GOT3 (cell line): ENCODE data around the gene OR4N2.
"Not testable (repeated sequence)": the region's sequence is repeated elsewhere in the genome, so short reads cannot be mapped to it uniquely, and the experiment has no call there.

Source experiments
- DNase-seq: peaks from one replicate; lab custom pipeline; 2025; ENCODE audit warnings: mixed read lengths; lab: John Stamatoyannopoulos, UW

The OR4N2 gene

GRCh38 chr14:19803470-19803869, at the start of gene OR4N2:
Gene OR4N2, plus strand, starts transcription at chr14:19803770. Its CDS starts 23,679 bp downstream, at chr14:19827449.
- DNase-seq, result not testable (repeated sequence)

DNA sequence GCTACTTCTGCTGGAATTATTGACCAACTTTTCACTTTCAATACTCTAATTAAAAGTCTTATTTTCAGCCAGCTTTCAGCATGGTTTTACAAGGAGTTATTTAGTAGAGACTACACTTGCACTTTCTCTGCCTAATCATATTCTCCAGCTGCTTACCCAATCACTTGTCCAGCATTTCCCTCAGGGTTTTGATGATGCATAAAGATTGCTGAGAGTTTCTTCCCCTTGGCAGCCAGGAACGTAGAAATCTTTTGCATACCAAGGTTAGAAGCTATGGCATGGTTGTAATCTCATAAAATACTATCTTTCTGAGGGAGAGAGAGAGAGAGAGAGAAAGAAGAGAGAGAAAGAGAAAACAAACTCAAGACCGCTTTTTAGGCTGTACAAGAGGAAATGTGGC, 49.4 kb upstream of the OR4N2 start:
- DNase-seq, result no peak

DNA sequence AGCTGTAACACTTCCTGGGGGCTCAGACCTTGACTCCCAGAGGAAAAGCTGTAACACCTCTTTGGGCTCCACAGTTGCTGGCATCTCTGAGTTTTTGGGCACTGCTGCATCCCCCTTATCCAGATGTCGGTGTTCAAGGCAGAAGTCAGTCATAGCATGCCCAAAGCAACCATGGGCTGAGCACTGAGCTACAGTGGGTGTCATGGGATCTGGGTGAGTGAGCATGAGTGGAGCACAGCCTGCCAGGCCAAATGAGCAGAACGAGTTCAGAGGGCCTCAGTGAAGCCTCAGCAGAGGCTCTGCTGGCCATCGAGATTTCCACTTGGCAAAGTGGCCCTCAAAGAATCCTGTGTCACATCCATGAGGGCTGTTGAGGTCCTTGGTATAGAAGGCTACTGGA, 32.1 kb upstream of the OR4N2 start:
- DNase-seq, result not testable (repeated sequence)

GRCh38 chr14:19771895-19772430, 31.6 kb upstream of the OR4N2 start:
- no peak for DNase-seq

DNA sequence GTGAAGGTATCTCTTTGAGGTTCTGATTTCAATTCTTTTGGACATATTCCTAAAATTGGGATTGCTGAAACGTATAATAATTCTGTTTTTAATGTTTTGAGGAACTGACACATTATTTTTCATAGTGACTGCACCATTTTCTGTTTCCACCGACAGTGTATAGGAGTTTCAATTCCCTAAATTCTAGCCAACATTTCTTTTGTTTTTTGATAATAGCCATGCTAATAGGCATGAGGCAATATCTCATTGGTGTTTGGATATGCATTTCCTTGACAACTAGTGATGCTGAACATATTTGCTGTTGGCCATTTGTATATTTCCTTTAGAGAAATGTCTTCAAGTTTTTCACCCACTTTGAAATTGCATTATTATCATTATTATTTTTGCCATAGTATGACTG, 31.1 kb upstream of the OR4N2 start:
- not testable (repeated sequence) for DNase-seq

- not testable (repeated sequence) for DNase-seq
Observed at GRCh38 chr14:19773204-19773603, 30.4 kb upstream of the OR4N2 start, which contains the start of gene OR4M1. Gene OR4M1, plus strand, starts transcription at chr14:19773504. Its CDS starts 6,819 bp downstream, at chr14:19780323.

DNA sequence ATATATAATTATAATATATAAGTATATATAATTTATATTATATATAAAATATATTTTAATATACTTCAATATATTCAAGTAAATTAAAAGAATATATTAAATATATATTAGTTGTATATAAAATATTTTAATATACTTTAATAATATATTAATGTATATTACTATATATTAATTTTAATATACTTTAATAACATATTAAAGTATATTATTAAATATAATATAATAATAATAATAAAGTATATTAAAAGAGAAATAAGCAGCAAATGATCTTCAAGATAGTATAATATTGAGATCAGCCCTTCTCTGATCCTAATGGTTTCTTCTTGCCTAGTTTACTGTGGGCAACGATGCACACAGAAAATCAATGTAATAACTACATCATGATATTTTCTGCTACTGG, 28.0 kb upstream of the OR4N2 start:
- no peak for DNase-seq

- not testable (repeated sequence) for DNase-seq
Observed at GRCh38 chr14:19785848-19786247, 17.7 kb upstream of the OR4N2 start.

DNA sequence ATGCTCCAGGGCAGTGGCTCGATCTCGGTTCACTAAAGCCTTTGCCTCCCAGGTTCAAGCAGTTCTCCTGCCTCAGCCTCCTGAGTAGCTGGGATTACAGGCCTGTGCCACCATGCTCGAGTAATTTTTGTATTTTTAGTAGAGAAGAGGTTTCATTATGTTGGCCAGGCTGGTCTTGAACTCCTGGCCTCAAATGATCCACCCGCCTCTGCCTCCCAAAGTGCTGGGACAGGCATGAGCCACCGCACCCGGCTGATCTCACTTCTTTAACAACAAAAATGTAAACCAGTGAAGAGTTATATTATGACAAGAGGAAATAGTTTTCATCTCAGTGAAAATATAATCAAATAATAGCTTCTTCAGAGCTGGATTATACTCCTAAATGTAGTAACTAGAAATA, 16.3 kb upstream of the OR4N2 start:
- not testable (repeated sequence) for DNase-seq

DNA sequence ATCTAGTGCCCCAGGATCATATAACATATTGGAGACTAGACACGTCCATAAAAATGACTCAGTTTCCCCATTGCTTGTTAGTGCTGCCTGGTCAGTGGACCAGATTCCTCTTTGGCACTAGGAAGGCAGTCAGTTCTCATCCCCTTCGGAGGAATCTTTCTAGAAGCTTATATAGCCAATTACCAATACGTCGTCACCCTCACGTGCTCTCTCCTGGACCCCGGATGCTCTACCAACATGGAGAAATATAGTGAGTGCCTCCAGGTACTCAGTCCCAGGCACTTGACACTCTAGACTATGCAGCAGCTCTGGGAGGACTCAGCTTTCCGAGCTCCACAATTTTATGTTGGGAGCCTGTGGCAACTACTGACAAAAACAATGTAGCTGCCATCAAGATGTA, 15.4 kb upstream of the OR4N2 start:
- DNase-seq, result not testable (repeated sequence)

DNA sequence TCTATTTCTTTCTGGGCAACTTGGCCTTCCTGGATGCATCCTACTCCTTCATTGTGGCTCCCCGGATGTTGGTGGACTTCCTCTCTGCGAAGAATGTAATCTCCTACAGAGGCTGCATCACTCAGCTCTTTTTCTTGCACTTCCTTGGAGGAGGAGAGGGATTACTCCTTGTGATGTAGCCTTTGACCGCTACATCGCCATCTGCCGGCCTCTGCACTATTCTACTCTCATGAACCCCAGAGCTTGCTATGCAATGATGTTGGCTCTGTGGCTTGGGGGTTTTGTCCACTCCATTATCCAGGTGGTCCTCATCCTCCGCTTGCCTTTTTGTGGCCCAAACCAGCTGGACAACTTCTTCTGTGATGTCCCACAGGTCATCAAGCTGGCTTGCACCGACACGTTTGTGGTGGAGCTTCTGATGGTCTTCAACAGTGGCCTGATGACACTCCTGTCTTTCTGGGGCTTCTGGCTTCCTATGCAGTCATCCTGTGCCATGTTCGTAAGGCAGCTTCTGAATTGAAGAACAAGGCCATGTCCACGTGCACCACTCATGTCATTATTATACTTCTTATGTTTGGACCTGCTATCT, 7.0 kb upstream of the OR4N2 start:
- DNase-seq, result not testable (repeated sequence)

DNA sequence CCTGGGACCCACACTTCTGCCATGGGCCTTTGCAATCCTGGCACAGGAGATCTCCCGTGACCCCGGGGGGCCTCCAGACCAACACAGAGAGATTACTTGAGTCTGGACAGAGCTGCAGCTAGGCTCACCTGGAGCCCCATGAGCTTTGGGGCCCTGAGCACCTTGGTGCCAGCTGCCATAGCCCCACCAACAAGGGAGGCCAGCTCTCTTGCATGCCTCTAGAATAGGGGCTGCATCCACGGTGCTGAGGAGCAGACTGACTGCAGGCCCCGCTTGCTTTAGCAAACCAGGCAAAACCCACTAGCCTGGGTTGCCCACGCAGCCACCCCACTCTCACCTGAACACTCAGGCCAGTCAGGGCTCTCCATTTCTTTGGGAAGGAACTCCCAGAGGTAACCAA, 3.7 kb upstream of the OR4N2 start:
- DNase-seq, result no peak

GRCh38 chr14:19800282-19801117, 3.1 kb upstream of the OR4N2 start:
- DNase-seq, result no peak

DNA sequence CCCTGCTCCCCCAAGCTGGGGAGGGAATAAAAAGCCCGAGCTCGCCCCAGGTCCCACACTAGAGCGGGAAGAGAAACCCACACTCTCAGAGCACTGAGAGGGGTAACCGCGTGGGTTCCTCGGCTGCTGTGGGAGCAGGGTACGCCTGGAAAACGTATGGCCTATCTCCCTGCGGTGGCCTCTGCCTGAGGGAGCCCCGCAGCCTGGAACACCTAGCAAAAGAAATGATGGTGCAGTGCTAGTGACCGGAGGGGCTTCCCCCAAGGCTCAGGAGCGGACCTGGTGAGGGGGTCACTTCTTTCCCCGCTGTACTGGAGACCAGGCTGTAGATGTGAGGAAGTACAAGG, 2.5 kb upstream of the OR4N2 start:
- DNase-seq, result no peak

DNA sequence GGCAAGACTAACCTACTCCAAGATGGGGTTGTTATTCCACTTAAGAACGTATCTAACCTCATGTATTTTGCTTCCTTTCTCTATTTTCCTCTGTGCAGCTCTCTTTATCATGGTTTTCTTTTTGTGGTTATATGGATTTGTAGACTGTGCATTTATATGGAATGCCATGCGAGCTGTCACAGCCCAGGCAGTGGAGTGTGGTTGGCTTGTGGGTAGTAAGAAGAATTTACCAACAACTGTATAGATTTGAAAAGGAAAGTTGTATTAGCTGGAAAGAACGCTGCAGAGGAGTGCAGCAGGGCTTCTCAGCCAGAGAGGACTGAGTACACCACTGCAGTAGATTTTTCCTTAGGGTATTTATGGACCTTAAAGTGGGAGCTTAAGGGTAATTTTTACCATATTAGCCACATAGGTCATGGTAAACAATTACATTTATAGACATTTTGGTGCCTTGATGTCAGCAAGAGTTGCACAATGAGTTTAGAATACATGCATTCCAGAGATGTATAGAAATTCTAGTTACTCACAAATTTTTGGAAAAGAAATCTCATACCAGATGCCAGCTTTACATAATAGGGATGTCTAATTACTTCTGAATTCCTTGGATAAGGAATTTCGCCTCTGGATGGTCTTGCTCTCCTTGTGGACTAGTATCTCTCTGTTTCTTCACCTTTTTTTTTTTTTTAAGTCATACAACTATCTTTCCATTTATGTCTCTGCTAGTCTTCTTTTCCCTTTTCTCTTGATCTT, 9.8 kb downstream of the OR4N2 start:
- not testable (repeated sequence) for DNase-seq

DNA sequence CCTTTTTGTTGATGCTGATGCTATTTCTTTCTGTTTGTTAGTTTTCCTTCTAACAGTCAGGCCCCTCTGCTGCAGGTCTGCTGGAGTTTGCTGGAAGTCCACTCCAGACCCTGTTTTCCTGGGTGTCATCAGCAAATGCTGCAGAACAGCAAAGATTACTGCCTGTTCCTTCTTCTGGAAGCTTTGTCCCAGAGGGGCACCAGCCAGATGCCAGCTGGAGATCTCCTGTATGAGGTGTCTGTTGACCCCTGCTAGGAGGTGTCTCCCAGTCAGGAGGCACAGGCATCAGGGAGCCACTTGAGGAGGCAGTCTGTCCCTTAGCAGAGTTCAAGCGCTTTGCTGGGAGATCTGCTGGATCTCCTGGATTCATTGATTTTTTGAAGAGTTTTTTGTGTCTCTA, 16.3 kb downstream of the OR4N2 start:
- not testable (repeated sequence) for DNase-seq

GRCh38 chr14:19821016-19821415, 17.4 kb downstream of the OR4N2 start:
- DNase-seq, result not testable (repeated sequence)

DNA sequence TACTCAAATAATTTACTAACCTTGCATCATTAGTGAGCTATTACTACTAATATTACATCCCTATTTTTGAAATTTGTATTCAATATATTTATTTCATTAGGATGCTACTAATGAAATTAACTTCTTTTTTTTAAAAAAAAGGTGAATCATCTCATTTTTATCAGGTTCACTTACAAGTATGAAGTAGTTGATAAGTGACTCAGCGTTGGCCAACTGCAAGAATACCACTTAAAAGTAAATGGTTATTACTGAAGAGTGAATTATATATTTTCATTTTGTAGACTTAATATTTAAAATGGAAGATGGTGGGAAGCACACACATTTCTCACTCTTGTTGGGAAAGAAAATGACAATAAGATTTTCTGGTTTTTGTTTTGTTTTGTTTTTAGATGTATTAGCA, 19.6 kb downstream of the OR4N2 start:
- no peak for DNase-seq

DNA sequence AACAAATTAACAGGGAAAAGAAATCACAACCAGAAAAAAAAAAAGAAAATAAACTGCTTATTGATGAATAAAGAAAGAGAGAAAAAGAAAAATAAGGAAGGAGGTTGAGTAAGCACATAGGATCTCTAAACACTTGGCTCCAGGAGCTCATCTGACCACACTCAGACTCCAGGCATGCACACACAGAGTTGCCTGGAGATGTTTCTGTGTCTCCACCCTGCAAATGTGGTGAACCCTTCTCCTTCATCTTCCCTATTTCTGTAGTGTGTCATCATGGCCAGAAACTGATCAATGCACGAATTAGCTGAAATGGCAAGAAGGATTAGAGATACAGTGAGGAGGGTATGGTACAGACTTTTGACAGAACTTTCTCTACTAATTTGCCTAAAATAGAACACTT, 20.2 kb downstream of the OR4N2 start:
- DNase-seq, result no peak

DNA sequence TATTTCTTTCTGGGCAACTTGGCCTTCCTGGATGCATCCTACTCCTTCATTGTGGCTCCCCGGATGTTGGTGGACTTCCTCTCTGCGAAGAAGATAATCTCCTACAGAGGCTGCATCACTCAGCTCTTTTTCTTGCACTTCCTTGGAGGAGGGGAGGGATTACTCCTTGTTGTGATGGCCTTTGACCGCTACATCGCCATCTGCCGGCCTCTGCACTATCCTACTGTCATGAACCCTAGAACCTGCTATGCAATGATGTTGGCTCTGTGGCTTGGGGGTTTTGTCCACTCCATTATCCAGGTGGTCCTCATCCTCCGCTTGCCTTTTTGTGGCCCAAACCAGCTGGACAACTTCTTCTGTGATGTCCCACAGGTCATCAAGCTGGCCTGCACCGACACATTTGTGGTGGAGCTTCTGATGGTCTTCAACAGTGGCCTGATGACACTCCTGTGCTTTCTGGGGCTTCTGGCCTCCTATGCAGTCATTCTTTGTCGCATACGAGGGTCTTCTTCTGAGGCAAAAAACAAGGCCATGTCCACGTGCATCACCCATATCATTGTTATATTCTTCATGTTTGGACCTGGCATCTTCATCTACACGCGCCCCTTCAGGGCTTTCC, 24.2 kb downstream of the OR4N2 start:
- not testable (repeated sequence) for DNase-seq

DNA sequence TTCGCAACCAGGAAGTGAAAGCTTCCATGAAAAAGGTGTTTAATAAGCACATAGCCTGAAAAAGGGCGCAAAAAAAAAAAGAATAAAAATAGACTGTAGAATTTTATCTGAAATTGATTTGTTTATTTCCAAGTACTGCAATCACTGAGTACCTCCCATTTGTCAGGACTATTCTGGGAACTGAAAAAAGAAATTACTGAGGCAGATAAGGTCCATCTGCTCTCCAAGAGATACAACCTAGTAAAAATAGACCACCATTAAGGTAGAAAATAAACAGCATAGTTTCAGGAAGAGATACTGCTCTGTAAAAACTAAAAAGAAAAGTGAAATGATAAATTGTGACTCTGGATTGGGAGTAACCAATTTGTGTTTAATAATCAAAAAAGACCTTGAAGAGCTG, 24.7 kb downstream of the OR4N2 start:
- no peak for DNase-seq
